K562 (cell line): ENCODE data around the gene GPR183.

ENCODE experiments used
- AFF4 ChIP-seq: sonication (generic); formaldehyde crosslinking; IDR thresholded peaks from 2 replicates; pipeline ENCODE4 v1.8.0; 2023; ENCODE audit warnings: mild to moderate bottlenecking, missing genetic modification reagents
- CTCF ChIP-seq, 3 experiments: IDR thresholded peaks in 2 of 3; conservative IDR thresholded peaks in 1 of 3; 2 replicates each; pipeline ENCODE4 v1.5.1; 2011 to 2012; ENCODE audit warnings: low read length in 3 of 3, mild to moderate bottlenecking in 3 of 3, control low read depth in 2 of 3, improper control_type of control experiment in 1 of 3, inconsistent platforms in 1 of 3, low read depth in 1 of 3, mixed read lengths in 1 of 3, moderate library complexity in 1 of 3; ENCODE audit not compliant: insufficient read depth in 2 of 3
- DEAF1 ChIP-seq: fragments of 450-650 bp; formaldehyde crosslinking; IDR thresholded peaks from 2 replicates; pipeline ENCODE4 v1.4.0; 2020; ENCODE audit warnings: mild to moderate bottlenecking, moderate library complexity
- EZH2 ChIP-seq: IDR thresholded peaks from 2 replicates; pipeline ENCODE4 v1.6.1; 2012; ENCODE audit warnings: low read depth, mild to moderate bottlenecking, inconsistent platforms, low read length, borderline replicate concordance
- GABPA ChIP-seq: fragments of 200-800 bp; sonication (Bioruptor generic); conservative IDR thresholded peaks from 2 replicates; pipeline ENCODE4 v1.6.1; 2016; ENCODE audit warnings: low read depth, missing genetic modification characterization, missing compliant biosample characterization
- HDAC2 ChIP-seq: fragments of 450-650 bp; IDR thresholded peaks from 2 replicates; pipeline ENCODE4 v1.6.1; 2016; ENCODE audit warnings: mild to moderate bottlenecking
- MYC ChIP-seq, 2 experiments: fragments of 250-450 bp in 1 of 2; sonication (Bioruptor Pico) in 1 of 2; IDR thresholded peaks; 2 replicates each; pipeline versions ENCODE4 v1.5.1 to v1.6.1; 2012 to 2021; ENCODE audit warnings: low read depth in 2 of 2, borderline replicate concordance in 1 of 2, improper control_type of control experiment in 1 of 2, low read length in 1 of 2, mild to moderate bottlenecking in 1 of 2, moderate library complexity in 1 of 2
- PCBP2 ChIP-seq: fragments of 200-400 bp; formaldehyde crosslinking; IDR thresholded peaks from 2 replicates; pipeline ENCODE4 v1.6.1; 2018; ENCODE audit warnings: low read length, low read depth, mild to moderate bottlenecking, moderate library complexity; ENCODE audit not compliant: poor library complexity, severe bottlenecking
- POLR2A ChIP-seq: fragments of 450-650 bp; conservative IDR thresholded peaks from 2 replicates; pipeline ENCODE4 v1.6.1; 2016
- REST ChIP-seq, 2 experiments: fragments of 450-650 bp; formaldehyde crosslinking in 1 of 2; IDR thresholded peaks; 2 replicates each; pipeline versions ENCODE4 v1.4.0 to v1.6.1; 2014 to 2020; ENCODE audit warnings: mild to moderate bottlenecking in 2 of 2, borderline replicate concordance in 1 of 2, low read depth in 1 of 2
- TARDBP ChIP-seq: fragments of 450-650 bp; IDR thresholded peaks from 2 replicates; pipeline ENCODE4 v1.6.1; 2016
- U2AF1 ChIP-seq: fragments of 200-400 bp; formaldehyde crosslinking; optimal IDR thresholded peaks from 2 replicates; pipeline ENCODE3; 2017; ENCODE audit warnings: mild to moderate bottlenecking, low read depth, low read length, moderate library complexity
- ZBTB2 ChIP-seq: fragments of 450-650 bp; IDR thresholded peaks from 2 replicates; pipeline ENCODE4 v1.6.1; 2016; ENCODE audit warnings: antibody characterized with exemption

- TF ChIP-seq U2AF1, result no peak
- no peak for TF ChIP-seq CTCF (IDR thresholded peaks at IDR 0.05 in 2 of 3, conservative IDR thresholded peaks at IDR 0.05 in 1 of 3; ENCODE audit: insufficient read depth in 2 of 3, low read depth in 1 of 3, low read length in 3 of 3)
- TF ChIP-seq REST (IDR thresholded peaks at IDR 0.05; ENCODE audit: borderline replicate concordance), result no peak
- no peak for TF ChIP-seq REST (CRISPR knock-in tag; IDR thresholded peaks at IDR 0.05; ENCODE audit: low read depth)
- TF ChIP-seq HDAC2, result no peak
- TF ChIP-seq PCBP2, result no peak
- TF ChIP-seq EZH2, result no peak
- no peak for TF ChIP-seq TARDBP
- TF ChIP-seq POLR2A, result no peak
- TF ChIP-seq AFF4 (CRISPR knock-in tag), result no peak
- TF ChIP-seq ZBTB2, result no peak
- no peak for TF ChIP-seq MYC (IDR thresholded peaks at IDR 0.05; ENCODE audit: low read depth, low read length)
- TF ChIP-seq MYC (CRISPR knock-in tag; IDR thresholded peaks at IDR 0.05; ENCODE audit: borderline replicate concordance, low read depth), result no peak
- TF ChIP-seq GABPA (tag), result no peak
- TF ChIP-seq DEAF1, result no peak
Measured at GRCh38 chr13:99268822-99269221, 38.4 kb downstream of the GPR183 start.
